Activated naive CD4-positive, alpha-beta T cell treated with anti-CD3 and anti-CD28 coated beads, Interleukin-2, amount 50 U/mL, for 72 hours (primary cell): ENCODE measurements around the gene ISLR. TPM values are rescaled to one million over a fixed set of nuclear protein-coding genes. Genes with fewer than 3 reads are reported as not detected.
A peak's percentile ranks its signal among the peaks of the same experiment; 100 is the strongest.

Experiments used
- ATAC-seq, 2 donors: fragments of 150-1000 bp; cut with Tn5 transposase; 2 replicates each; pipeline ENCODE4 v1.10.0; 2021; ENCODE audit warnings: mild to moderate bottlenecking in 2 of 2, moderate library complexity in 2 of 2
- DNase-seq, 2 donors: peaks; one replicate each; pipeline ENCODE4 v3.0.0; 2021 to 2022; ENCODE audit warnings: low spot score in 2 of 2
- H3K27ac Mint-ChIP-seq, 2 donors: one replicate each; pipeline ENCODE4 v1.8.0; 2022; ENCODE audit warnings: mild to moderate bottlenecking in 2 of 2, mixed read lengths in 2 of 2
- H3K36me3 Mint-ChIP-seq, 2 donors: one replicate each; pipeline ENCODE4 v1.8.0; 2022; ENCODE audit warnings: mixed read lengths in 2 of 2
- H3K9me3 Mint-ChIP-seq, 2 donors: one replicate each; pipeline ENCODE4 v1.8.0; 2022; ENCODE audit warnings: mixed read lengths in 2 of 2
- total RNA-seq, 2 donors: library from RNA; stranded (reverse); gene quantifications; one replicate each; pipeline ENCODE4 v1.2.3, GENCODE V29; 2022

ISLR gene
- total RNA-seq, 2 donors from 2014 or later = not detected

GRCh38 chr15:74134387-74135027, 39.0 kb upstream of the ISLR start:
- H3K36me3 Mint-ChIP-seq = no peaks in the 10 kb centered on the region
- no peaks in the 10 kb centered on the region for H3K9me3 Mint-ChIP-seq
- DNase-seq = peak in 1 of 2 donors; percentile 51
- peak overlapping the region in 1 of 2 donors; percentile 81 for H3K27ac Mint-ChIP-seq
- peak; percentile 49 to 69 for ATAC-seq

DNA sequence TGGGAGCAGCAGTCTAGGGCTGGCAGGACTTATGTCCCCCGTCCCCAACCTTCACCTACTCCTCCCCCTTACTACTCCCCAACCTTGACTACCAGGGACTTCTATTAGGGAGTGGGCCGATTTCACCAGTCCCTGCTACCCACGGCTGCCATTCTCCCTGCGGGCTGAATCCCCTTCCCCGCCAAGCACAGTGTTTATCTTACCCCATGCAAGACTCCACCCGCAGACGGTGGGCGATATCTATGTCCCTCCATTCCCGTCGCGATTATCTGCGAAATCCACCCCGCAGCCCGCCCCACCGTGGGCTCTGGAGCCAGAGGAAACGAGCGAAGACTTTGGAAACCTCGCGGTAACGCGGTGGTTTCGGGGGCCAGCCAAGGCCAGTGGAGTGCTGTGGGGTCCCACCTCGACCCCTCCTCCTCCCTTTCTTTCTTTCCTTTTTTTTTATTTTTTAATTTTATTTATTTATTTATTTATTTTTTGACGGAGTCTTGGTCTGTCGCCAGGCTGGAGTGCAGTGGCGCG, 38.4 kb upstream of the ISLR start:
- H3K9me3 Mint-ChIP-seq = no peaks in the 10 kb centered on the region
- ATAC-seq (no peak), DNase-seq (no peak)
- H3K27ac Mint-ChIP-seq = peak overlapping the region in 1 of 2 donors; percentile 81
- no peaks in the 10 kb centered on the region for H3K36me3 Mint-ChIP-seq

- DNase-seq (no peak), ATAC-seq (no peak)
- Mint-ChIP-seq H3K9me3 (no peaks in the 10 kb centered on the region), H3K27ac (no peak overlapping the region), H3K36me3 (no peaks in the 10 kb centered on the region)
Measured at GRCh38 chr15:74136540-74136813, 37.0 kb upstream of the ISLR start.

DNA sequence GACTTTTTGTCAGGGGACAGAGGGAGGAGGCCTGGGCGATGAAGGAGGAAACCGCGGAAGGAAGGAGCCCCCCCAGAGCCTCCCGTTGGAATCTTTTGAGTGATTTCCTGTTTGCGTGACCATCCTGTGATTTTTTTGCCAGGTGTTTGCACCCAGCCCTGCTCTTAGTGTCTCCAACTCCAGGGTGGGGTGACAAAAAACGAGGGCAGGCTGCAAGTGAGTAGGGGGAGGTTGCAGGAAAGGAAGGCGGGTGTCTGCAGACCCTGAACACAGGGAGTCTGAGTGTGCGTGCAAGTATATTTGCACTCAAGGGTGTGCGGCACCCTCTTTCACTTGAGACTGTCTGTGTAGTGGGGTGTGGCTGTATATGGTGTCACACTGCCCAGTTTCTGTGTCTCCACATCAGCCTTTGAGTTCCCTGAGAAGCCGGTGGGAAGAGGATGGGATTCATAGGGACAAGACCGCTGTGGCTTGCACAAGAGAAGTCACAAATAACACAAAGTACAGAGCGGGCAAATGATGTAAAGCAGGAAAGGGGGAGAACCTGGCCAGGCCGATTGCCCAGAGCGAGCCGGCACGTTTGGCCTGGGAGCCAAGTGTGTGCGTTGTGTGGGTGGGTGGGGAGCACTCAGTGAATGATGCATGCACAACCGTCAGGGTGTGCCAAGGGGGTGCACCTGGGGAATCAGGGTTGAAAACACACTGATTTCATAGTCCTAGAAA, 36.5 kb upstream of the ISLR start:
- Mint-ChIP-seq H3K36me3 (no peaks in the 10 kb centered on the region), H3K27ac (no peak overlapping the region), H3K9me3 (no peaks in the 10 kb centered on the region)
- no peak for ATAC-seq
- no peak for DNase-seq

DNA sequence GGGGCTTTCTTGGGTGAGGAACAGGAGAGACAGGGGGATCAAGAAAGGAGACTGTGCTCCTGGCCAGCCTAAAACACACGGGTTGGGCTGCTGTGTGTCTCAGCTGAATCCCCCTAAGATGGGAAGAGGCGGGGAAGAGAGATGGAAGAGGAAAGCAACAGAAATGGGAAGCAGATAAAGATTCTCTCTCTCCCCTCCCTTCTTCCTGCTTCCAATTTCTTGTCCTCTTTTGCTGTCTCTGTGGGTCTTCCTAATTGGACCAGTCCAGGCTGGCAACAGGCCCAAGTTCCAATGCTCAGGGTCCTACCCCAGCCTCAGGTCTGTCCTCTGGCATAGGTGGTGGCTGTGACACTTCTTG, 36.0 kb upstream of the ISLR start:
- no peak for ATAC-seq
- Mint-ChIP-seq H3K27ac (no peak overlapping the region), H3K9me3 (no peaks in the 10 kb centered on the region), H3K36me3 (no peaks in the 10 kb centered on the region)
- DNase-seq = no peak

GRCh38 chr15:74138642-74139041, 34.9 kb upstream of the ISLR start:
- DNase-seq (no peak), ATAC-seq (no peak)
- H3K36me3 Mint-ChIP-seq = no peaks in the 10 kb centered on the region
- H3K9me3 Mint-ChIP-seq = no peaks in the 10 kb centered on the region
- H3K27ac Mint-ChIP-seq = no peak overlapping the region

DNA sequence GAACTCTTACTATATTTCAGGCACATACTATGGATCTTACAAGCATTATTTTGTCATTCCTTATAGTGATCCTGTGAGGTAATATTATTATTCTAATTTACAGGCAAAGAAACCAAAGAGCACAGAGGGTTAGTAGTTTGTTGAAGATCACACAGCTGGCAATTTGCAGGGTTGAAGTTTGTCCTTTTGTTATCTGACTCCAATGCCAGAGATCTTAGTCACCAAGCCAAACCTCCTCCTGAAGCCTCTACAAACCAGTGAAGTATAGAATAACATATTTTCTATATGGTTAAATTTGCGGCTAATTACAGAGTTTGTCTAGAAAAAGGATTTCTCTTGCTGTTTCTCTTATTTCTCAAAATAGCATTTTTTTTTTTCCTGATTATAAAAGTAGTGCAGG, 31.9 kb upstream of the ISLR start:
- Mint-ChIP-seq H3K27ac (no peak overlapping the region), H3K36me3 (no peaks in the 10 kb centered on the region), H3K9me3 (no peaks in the 10 kb centered on the region)
- DNase-seq (no peak), ATAC-seq (no peak)

DNA sequence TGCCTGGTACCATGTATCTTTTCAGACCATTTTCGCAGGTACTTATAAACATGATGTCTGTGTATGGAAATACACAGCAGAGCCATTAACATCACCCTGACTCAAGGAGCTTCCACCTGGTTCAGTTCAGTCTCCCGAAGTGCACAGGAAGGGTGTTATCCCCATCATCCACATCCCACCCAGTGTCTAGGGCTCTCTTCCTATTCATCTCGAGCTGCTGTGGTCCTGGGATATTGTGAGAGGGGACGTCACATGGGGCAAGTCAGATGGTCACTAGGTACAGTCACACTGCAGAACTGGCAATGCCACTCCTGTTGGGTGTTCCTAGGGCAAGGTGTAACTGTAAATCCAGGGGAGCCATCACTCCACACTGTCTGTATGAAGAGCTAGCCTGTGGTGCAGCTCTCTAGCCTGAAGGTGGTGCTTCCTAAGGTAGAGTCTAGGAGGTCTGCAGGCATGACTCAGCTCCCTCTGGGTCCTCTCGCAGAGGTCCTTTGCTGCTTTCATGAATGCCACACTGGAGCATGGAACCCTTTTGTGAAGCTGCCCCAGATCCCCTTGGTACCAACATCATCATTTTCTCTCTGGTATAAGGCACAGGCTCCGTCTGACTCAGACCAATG, 29.2 kb upstream of the ISLR start:
- Mint-ChIP-seq H3K9me3 (no peaks in the 10 kb centered on the region), H3K27ac (no peak overlapping the region), H3K36me3 (no peaks in the 10 kb centered on the region)
- DNase-seq (no peak), ATAC-seq (peak in 1 of 2 donors; percentile 26)

GRCh38 chr15:74146277-74146800, 27.2 kb upstream of the ISLR start:
- Mint-ChIP-seq H3K36me3 (no peaks in the 10 kb centered on the region), H3K9me3 (no peaks in the 10 kb centered on the region), H3K27ac (no peak overlapping the region)
- no peak for DNase-seq
- ATAC-seq = no peak

- no peaks in the 10 kb centered on the region for H3K36me3 Mint-ChIP-seq
- DNase-seq (no peak), ATAC-seq (no peak)
- H3K27ac Mint-ChIP-seq = no peak overlapping the region
- no peaks in the 10 kb centered on the region for H3K9me3 Mint-ChIP-seq
Measured at GRCh38 chr15:74147051-74147450, 26.5 kb upstream of the ISLR start.

GRCh38 chr15:74155766-74156417, 17.6 kb upstream of the ISLR start:
- DNase-seq (no peak), ATAC-seq (no peak)
- Mint-ChIP-seq H3K36me3 (no peaks in the 10 kb centered on the region), H3K27ac (no peak overlapping the region), H3K9me3 (no peaks in the 10 kb centered on the region)

GRCh38 chr15:74156678-74157411, 16.7 kb upstream of the ISLR start:
- Mint-ChIP-seq H3K27ac (no peak overlapping the region), H3K36me3 (no peaks in the 10 kb centered on the region), H3K9me3 (no peaks in the 10 kb centered on the region)
- DNase-seq = no peak
- no peak for ATAC-seq

DNA sequence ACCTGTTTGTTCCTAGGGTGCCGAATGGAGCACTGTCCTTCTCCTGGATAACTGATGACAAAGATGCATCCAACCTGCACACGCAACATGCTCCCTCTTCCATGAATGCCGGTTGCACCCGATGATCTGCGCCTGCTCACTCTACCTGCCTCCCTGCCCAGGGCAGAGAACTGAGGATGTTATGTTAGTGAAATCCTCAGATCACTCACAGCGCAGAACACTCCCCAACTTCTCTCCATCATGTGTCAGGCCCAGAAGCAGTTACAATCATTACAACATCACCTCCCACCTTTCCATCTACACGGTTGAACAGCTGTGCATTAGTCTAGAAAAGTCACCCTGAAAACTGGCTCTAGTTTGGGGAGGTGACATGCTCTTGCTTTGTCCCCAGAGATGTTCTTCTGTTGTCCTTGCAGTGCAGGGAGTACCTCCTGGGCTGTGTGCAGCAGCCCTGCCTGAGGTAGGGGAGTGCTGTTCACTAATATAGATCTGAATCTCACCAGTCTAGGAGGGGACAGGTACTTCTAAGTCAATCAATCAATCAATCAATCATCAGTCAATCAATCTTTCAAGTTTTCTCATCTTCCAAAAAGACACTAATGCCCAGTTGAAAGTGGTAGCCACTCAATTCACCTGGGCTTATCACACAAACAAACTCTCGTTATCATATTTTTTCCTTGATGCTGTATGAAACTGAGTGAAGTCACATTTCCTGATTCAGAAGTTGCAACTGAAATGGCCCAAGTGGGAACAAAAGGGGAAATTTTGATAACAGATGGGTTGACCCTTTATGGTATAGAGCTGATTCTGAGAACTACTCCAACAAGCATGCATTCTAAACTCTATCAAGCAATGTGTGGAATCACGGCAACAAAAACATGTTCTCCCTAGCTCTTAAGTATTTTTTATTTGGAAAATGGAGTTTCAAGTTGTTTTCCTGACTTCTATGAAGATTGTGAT, 15.4 kb upstream of the ISLR start:
- H3K9me3 Mint-ChIP-seq = no peaks in the 10 kb centered on the region
- H3K36me3 Mint-ChIP-seq = no peaks in the 10 kb centered on the region
- ATAC-seq (no peak), DNase-seq (no peak)
- H3K27ac Mint-ChIP-seq = no peak overlapping the region

- H3K27ac Mint-ChIP-seq = no peak overlapping the region
- no peaks in the 10 kb centered on the region for H3K36me3 Mint-ChIP-seq
- H3K9me3 Mint-ChIP-seq = no peaks in the 10 kb centered on the region
- DNase-seq (no peak), ATAC-seq (peak in 1 of 2 donors; percentile 84)
Measured at GRCh38 chr15:74158855-74159650, 14.5 kb upstream of the ISLR start.

GRCh38 chr15:74159773-74160172, 13.7 kb upstream of the ISLR start:
- ATAC-seq (peak in 1 of 2 donors; percentile 23), DNase-seq (no peak)
- Mint-ChIP-seq H3K27ac (no peak overlapping the region), H3K9me3 (no peaks in the 10 kb centered on the region), H3K36me3 (no peaks in the 10 kb centered on the region)
